Activated CD4-positive, alpha-beta T cell treated with anti-CD3 and anti-CD28 coated beads for 4 hours (primary cell): Measurements from ENCODE around the gene COPG2.
"Not testable (repeated sequence)": the region's sequence is repeated elsewhere in the genome, so short reads cannot be mapped to it uniquely, and the experiment has no call there.

ENCODE experiments used
- DNase-seq, 2 donors: peaks; one replicate each; pipeline ENCODE4 v3.0.0-alpha.2; 2020

COPG2 gene

DNA sequence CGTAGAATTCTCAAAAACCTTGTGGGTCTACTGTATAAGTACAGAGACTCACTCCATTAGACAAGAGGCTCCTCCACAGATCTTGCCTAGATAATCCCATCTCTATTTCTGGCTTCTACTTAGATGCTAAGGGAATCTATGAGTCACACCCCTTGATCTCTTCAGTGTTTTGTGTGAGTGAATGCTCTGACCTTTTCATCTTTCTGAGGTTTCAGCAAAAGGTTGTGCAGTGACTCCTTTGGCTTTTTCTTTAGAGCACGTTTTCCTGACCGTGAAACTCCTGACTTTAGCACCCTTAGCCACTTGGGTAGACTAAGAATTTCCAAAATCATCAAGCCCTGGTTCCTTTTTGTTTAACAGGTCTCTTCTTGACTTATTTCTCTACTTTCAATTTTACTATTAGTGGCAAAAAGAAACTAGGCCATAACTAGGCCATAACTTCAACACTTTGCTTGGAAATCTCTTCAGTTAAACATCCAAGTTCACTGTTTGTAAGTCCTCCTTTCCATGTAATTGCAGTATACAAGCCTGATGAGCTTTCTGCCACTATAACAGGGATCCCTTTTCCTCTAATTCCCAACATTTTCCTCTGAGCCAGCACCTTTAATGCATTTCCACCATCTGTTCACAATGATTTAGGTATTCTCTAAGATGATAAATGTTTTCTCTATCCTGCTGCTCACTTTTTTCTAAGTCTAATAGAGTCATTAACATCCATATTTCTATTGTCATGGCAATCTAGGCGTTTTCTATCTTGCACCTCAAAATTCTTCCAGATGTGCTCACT, 19.4 kb downstream of the COPG2 start:
- no peak for DNase-seq

DNA sequence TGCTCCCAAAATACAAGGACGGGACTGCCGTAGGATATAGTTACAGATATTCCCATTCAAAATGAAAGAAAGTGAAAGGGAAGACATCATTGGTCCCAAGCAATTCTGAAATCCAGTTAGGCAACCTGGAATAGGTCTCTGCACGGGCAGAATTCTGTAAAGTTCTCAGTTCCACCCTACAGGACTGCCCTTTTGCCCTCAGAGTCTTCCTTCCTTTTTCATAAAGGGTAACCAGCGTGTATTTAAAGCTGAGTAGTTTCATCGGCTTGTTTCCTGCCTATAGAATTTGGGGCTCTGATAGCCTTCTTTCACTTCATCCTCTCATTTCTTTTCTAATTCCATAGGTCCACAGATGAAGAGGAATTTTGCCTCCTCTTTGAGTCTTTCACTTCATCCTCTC, 20.0 kb downstream of the COPG2 start:
- no peak for DNase-seq

GRCh38 chr7:130642383-130642782, 26.2 kb downstream of the COPG2 start:
- DNase-seq = no peak

DNA sequence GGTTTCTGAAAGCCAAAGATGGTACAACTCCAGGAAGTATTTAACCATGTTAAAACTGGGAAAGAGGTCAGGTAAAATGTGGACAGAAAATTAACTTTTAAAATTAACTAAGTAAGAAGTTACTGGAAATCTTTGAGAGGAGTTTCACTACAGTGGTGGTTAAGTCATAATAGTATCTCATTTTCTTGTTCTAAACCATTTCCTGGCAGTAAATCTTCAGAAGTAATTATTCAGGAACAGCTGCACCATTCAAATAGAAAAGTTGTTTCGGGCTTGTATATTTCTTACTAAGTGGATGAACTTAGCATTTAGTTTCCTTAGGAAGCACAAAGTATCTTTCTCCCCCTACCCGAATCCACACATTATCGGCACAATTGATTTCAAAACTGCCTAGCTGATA, 27.1 kb downstream of the COPG2 start:
- no peak for DNase-seq

DNA sequence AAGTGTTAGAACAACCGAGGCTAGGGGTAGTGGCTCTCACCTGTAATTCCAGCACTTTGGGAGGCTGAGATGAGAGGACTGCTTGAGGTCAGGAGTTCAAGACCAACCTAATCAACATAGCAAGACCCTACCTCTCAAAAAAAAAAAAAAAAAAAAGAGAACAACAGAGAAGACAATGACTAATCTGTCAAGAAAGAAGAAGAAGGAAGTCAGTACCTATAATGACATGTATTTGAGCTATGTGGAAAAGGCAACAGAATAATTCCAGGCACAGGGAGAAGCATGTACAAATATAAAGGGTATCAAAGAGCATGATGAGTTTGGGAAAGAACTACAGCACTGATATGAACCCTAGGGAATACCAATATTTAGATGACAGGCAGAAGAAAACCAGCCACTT, 27.5 kb downstream of the COPG2 start:
- DNase-seq = no peak

DNA sequence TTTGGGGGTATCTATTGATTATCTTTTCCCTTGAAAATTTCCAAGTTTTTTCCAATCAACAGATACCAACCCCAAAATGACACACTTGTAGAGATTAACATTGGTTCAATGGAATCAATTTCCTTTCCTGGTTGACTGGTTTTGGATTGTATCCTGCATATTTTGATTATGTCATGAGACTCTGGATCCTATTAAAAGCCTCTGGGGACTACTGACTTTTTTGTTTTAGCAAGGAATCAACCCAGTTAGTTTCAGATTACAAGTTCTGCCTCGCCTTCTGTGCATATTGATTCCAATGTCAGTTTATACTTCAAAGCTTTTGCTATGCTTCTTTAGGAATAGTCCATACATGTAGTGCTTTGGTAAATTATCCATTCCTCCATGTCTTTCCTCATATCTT, 29.2 kb downstream of the COPG2 start:
- no peak for DNase-seq

DNA sequence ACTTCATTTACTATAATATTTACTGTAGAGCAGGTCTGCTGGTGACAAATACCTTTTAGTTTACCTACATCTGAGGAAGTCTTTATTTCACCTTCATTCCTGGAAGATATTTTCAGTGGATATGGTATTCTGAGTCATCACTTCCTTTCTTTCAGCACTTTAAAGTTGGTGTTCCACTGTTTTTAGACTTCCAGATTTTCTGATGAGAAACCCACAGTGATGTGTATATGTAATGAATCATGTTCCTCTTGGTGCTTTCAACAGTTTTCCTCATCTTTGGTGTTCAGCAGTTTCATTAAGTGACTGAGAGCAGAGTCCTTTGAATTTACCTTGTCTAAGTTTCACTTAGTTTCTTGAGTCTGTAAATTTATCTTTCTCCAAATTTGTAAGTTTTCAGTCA, 36.4 kb downstream of the COPG2 start:
- no peak for DNase-seq

DNA sequence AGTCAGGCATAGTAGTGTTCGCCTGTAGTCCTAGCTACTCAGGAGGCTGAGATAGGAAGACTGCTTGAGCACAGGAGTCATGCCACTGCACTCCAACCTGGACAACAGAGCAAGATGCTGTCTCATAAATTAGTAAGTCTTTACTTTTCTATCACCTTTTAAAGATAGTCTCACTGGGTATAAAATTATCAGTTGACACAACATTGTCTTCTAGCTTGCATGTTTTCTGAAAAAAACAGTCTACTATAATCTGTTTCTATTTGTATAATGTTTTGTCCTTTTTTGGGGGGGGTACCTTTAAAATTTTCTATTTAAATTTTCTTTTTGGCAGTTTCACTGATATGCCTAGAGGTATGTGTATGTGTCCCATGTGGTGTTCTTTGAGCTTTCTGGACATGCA, 39.6 kb downstream of the COPG2 start:
- DNase-seq = no peak

DNA sequence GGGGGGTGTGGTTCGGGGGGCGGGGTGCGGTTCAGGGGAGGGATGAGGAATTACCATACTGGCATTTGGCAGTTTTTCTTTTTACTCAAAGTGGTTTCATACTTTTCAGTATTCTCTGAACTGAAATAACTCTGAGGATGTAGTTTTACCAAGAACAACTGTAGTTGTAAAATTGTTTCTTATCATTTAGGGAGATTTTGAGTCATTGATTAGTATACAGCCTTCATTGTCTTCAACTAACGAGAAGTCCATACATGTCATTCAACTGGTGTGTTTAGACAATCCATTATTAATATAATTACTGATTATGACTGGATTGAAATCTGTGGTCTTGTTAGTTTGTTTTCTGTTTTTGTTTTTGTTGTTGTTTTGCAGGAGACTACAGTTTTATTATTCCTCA, 40.8 kb downstream of the COPG2 start:
- DNase-seq = no peak

DNA sequence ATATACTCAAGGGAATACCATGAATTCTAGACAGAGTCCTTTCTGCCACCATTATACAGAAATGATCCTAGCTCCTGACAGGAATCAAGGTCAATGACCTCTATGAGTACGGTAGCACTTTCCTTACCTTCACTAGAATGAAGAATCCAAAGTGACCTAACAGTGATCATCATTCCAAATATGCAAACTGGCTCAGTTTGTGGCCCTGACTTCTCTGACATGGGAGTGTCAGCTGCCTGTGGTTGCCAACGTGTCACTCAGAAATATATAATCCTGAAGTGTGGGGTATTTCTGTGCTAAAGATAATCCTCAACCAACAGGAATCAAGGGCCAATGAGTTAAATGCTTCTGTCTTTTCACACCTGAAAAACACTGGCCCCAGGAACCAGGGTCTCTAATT, 45.7 kb downstream of the COPG2 start:
- DNase-seq = no peak

- no peak for DNase-seq
These were observed 53.0 kb downstream of the COPG2 start for GRCh38 chr7:130615583-130615982.

- DNase-seq = no peak
These were observed 54.1 kb downstream of the COPG2 start for GRCh38 chr7:130614449-130614848.

GRCh38 chr7:130611218-130611617, 57.3 kb downstream of the COPG2 start:
- no peak for DNase-seq

- DNase-seq = not testable (repeated sequence)
These were observed 61.5 kb downstream of the COPG2 start for GRCh38 chr7:130607066-130607465.

DNA sequence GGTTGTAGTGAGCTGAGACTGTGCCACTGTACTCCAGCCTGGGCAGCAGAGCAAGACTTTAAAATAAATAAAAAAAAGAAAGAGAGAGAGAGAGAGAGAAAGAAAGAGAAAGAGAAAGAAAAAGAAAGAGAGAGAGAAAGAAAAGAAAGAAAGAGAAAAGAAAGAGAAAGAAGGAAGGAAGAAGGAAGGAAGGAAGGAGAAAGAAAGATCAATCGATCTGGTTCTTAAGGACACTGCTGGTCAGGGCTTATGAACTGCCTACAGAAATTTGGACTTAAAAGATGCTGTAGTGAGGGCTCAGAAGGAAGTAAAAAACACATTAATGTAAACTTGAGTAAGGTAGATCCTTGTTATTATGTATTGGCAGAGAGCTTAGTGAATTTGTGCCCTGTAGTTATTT, 62.4 kb downstream of the COPG2 start:
- no peak for DNase-seq

- DNase-seq = no peak
These were observed 70.5 kb downstream of the COPG2 start for GRCh38 chr7:130598056-130598455.

GRCh38 chr7:130595986-130596385, 72.6 kb downstream of the COPG2 start:
- DNase-seq = no peak

- DNase-seq = no peak
These were observed 75.5 kb downstream of the COPG2 start for GRCh38 chr7:130593033-130593432.

GRCh38 chr7:130591464-130591863, 77.1 kb downstream of the COPG2 start:
- not testable (repeated sequence) for DNase-seq

GRCh38 chr7:130585932-130586331, 82.6 kb downstream of the COPG2 start:
- DNase-seq = not testable (repeated sequence)

GRCh38 chr7:130575110-130575509, 93.4 kb downstream of the COPG2 start:
- not testable (repeated sequence) for DNase-seq

- not testable (repeated sequence) for DNase-seq
These were observed 98.4 kb downstream of the COPG2 start for GRCh38 chr7:130570144-130570543.

DNA sequence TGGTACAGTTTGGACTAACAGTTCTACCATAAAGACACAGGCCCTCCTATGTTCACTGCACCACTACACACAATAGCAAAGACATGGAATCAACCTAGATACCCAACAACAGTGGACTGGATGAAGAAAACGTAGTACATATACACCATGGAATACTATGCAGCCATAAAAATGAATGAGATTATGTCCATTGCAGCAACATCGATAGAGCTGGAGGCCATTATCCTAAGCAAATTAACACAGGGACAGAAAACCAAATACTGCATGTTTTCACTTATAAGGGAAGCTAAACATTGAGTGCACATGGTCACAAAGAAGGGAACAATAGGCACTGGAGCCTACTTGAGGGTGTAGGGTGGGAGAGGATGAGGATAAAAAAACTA, 101.7 kb downstream of the COPG2 start:
- no peak for DNase-seq

DNA sequence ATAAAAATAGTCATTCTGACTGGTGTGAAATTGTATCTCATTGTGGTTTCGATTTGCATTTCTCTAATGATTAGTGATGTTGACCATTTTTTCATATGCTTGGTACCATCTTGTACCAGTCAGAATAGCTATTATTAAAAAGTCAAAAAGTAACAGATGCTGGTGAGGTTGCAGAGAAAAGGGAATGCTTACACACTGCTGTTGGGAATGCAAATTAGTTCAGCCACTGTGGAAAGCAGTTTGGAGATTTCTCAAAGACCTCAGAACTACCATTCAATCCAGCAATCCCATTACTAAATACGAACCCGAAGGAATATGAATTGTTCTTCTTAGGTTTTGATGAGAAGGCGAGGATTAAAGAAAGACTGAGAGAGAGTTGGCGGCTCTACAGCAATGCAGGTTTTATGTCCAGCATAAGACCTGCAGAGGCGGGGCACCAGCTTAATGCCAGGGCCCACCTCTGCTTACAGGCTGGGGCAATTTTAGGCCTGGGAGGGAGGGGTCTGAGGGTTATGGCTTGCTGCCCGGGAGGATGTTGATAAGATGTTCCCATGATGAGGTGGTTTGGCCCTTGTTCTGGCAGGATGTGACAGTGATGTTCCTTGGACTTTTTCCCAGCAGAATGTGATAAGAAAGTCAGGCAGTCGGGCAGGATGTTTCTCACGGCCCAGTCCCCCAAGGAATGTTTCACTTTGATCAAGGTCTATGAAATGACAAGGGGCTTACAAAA, 102.2 kb downstream of the COPG2 start:
- DNase-seq = no peak

DNA sequence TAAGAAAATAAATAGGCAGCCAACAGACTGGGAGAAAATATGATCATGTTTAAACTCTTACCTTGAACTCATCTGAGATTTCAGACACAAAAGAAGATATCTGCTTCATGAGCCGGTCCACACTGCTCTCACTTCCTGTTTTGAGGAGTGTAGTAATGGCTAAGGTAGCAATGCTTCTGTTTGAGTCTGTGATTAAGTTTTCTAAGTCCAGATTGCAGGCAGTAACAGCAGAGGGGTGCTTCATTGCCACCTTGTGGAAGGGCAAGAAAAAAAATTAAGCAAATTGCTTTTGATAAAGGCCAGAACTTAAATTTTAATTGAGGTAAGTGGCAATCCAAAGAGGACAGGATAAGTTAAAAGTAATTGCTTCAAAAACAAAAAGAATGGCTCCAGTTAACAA, 107.6 kb downstream of the COPG2 start:
- DNase-seq = no peak
